ENCODE data around the gene ARMH2.

Gene ARMH2

DNA sequence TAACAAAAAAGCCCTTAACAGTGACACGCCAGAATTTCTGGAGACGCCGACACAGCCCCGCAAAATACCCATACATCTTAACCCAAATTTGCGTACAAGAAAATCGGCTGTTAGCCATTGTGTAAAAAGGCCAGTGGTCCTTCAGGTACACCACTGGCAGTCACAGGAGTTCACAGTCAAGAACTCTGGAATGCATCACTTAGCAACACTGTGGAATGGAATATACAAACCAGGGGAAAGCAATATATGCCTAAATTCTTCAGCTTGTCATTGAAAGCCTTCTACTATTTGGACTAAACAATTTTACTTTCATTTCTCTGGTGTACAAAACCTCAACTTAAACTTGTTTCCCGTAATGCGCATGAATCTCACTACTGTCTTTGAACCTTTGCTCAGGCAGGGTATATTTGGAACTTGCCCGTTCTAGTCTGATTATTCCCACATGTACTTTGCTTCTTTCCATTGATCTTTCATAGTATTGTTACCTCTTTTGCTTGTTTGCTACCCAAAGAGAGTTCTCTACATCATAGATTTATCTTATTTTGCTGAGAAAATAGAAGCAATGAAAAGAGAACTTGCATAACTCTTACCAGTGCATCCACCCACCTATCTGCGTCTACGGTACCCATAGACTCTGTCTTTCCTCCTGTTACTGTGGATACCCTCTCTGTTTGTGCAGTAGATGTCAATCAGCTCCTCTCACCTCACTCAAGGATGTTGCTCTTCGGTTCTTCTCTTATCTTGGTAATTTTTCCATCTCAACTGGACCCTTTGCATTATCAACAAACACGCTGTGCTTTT is at the start of gene ARMH2:
TSS of gene ARMH2 (minus strand) at position 178 of the 801 bp plus-strand sequence. CDS start at position 118, 60 bp downstream.
- DNase-seq (ENCODE audit: low read depth in 2 of 2) = no peak

DNA sequence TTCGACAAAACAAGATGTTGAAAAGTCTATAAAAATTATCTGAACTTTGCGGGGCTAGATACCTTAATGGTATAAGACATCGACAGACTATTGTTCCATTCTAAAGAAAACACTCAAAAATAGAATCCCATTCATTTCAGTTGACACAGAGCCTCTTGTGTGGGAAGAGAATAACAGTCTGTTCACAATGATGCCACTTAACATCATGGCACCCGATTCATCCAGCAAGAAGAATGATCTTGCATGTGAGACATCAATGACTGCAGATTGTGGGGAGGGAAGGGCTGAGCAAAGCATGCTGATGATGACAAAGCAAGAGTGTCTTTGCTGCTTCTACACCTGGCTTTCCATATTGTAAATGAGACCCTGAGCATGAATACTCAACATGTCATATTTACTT is 49.7 kb upstream of the ARMH2 start:
- no peak for DNase-seq (ENCODE audit: low read depth in 2 of 2)

DNA sequence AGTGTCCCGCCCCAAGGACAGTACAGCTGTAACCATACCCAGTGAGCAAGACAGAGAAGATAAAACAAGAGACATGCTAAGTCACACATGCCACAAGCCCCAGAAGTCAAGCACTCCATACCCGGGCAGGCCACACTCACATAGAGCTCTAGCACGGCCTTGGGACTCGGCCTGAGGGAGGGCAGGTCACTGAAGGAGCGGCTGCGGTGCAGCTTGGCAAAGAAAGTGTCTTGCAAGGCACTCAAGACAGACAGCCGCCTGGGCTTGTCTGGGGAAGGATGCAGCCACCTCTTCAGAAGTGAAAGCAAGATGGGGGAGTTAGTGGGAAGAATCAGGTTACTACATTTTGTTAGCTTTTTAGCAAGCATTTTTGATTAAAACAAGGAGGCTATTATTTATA is 48.7 kb upstream of the ARMH2 start:
- no peak for DNase-seq (ENCODE audit: low read depth in 2 of 2)

DNA sequence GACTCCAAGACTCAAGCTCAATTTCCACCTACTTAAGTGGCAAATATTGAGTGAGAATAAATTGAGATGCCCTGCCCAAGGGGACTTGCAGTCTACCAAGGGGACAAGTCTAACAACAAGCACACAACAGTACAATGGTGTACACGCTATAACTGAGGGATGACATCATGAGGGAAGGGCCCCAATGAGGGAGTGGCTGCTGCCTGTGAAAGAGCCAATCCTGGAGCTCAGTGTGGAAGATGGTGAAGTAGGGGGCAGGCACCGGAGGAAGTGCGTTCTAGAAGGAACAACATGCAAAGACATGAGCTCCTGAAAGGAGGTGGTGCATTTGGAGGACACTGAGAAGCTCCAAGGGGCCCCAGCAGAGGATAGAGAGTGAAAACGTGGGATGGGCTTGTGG is 46.9 kb upstream of the ARMH2 start:
- no peak for DNase-seq (ENCODE audit: low read depth in 2 of 2)

DNA sequence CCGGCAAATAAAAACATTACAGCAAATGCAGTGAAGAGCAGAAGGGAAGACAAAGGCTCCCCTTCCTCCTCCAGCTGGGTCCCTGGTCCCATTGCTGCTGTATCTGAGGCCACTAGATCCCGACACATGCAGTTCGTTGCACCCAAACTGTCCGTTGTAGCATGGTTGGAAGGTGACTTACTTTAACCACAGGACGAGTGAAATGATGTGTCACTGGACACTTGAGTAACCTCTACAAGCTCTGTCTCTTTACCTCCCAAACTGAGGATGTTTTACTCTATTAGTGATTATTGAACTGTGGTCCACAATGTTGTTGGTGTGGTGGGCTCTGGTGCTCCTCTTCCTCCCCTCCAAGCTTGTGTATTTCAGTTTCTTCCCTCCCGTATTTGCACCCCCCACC is 46.2 kb upstream of the ARMH2 start:
- DNase-seq (ENCODE audit: low read depth in 2 of 2) = no peak

DNA sequence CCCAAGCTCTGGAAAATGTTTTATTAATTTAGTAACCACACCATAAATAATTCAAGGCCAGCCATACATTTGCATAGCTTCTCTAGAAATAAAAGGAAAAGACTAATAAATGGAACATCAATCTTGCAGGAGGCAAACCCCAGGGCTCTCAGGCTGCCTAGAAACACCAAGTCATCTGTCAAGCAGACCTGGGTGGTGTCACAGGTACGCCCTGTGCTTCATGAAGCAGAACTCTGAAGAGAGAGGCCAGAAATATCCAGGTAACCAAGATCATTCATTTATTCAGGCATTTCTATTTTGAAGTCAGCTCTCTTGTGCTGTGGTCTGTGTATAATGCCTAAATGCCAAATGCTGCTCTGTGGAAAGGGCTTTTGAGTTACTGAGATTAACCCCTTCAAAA is 45.3 kb upstream of the ARMH2 start:
- DNase-seq (ENCODE audit: low read depth in 2 of 2) = no peak

DNA sequence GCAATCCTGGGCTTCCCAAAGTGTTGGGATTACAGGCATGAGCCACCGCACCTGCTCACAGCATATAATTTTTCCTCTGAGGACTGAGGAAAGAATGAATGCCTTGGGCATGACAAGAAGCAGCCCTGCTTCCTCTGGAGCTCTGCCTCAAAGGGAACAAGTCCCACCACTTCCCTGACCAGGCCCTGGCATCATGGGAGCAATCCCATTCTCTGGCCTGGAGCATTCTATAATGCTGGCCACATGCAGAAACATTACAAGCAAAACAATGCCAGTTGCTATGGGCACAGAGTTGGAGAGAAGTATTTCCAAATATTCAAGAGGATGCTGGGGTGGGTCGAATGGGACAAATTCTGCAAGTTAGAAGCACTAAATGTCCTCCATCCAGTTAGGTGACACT is 41.5 kb upstream of the ARMH2 start:
- DNase-seq (ENCODE audit: low read depth in 2 of 2) = no peak

DNA sequence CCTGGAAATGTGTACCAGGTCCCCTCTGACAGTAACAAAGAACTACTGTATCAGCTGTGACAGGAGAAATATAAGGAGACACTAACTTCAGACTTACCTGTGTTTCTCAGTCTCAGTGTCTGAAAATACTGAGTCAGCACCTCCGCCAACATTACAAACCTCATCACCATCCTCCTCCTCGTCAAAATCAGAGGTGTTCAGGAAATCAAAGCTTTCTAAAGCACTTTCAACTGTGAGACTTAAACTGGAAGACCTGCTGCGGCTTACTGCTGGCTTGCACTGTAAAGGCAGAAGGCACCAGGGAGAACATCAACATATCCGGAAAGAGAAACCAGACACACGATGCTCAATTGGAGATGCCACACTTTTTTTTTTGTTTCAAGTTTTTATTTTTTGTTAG is 40.3 kb upstream of the ARMH2 start:
- no peak for DNase-seq (ENCODE audit: low read depth in 2 of 2)

DNA sequence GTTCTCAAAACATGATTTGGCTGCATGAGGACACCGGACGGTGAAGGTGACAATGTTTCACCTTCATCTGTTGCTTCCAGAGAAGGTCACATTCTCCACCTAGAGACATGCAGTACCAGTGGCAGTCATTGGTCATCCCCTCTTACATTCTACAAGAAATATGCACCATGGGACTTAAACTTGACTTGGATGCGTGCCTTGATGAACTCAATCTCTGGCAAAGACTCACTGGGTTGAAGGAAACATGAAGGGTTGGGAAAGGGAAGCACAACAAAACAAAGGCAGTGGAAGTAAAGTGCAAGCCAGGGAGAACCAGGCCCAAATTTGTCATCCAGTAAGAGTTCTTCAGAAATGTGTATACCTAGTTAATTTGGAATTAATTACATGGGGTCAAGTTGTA is 39.4 kb upstream of the ARMH2 start:
- DNase-seq (ENCODE audit: low read depth in 2 of 2) = no peak

DNA sequence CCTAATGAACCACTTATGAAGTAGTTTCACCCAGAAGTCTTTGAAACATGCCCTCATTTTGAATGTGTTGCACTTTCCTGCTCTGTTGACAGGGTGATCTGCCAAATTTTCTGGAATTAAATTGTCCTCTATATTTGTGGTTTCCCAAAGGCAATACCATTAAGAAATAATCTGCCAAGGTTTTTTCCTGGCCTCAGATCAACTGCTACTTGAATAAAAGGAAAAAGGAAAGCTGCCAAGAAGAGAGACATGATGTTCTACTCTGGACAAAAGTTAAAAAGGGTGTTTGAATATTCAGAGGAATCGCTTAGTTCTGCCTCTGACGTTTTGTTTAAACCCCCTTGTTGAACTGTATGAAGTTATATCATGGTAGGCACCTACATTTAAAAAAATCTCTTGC is 37.4 kb upstream of the ARMH2 start:
- DNase-seq (ENCODE audit: low read depth in 2 of 2) = no peak

DNA sequence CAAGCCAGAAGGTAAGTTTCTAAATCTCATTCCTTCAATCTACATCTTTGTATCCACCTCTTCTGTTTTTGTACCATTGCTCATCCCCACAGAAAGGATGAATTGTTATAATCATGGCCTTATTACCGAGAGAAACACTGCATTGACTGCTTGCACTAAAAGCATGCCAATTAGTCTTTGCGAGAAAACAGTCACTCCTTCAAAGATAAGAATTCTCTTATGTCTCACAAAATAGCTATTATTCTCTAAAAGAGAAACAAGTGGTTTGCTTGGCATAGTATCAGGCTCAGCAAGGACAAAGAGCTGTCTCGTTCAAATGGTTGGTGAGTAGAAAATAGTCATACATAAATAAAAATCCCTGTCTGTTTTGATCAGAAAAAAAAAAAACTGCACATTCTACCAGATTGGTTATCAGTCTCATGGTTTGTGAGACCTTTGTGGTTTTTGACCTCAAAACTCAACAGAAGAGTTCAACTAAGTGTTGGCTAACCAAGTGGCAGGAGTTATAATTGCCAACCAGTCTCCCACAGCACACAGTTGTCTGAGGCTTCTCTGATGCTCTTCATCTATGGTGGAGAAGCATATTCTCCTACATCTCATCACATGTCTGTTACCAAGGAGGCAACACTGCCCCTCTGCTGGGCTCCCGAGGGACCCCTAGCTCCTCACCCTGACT is 35.1 kb upstream of the ARMH2 start:
- no peak for DNase-seq (ENCODE audit: low read depth in 2 of 2)

DNA sequence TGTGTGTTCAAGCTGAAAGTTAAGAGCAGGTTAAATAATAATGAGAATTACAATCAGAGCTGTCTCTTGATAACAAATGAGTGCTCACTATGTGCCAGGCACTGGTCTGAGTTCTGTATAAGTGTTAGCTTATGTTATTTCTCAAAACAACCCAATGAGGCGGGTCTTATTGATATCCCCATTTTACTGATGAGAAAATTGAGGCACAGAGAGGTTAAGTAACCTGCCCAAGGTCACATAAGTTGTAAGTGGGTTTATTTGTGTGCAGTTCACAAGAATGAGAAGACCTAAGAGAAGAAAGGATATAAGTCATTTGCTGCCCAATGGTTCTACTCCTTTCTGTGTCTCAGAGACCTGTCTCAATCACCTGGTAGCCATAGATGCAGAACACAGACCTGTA is 34.1 kb upstream of the ARMH2 start:
- no peak for DNase-seq (ENCODE audit: low read depth in 2 of 2)

DNA sequence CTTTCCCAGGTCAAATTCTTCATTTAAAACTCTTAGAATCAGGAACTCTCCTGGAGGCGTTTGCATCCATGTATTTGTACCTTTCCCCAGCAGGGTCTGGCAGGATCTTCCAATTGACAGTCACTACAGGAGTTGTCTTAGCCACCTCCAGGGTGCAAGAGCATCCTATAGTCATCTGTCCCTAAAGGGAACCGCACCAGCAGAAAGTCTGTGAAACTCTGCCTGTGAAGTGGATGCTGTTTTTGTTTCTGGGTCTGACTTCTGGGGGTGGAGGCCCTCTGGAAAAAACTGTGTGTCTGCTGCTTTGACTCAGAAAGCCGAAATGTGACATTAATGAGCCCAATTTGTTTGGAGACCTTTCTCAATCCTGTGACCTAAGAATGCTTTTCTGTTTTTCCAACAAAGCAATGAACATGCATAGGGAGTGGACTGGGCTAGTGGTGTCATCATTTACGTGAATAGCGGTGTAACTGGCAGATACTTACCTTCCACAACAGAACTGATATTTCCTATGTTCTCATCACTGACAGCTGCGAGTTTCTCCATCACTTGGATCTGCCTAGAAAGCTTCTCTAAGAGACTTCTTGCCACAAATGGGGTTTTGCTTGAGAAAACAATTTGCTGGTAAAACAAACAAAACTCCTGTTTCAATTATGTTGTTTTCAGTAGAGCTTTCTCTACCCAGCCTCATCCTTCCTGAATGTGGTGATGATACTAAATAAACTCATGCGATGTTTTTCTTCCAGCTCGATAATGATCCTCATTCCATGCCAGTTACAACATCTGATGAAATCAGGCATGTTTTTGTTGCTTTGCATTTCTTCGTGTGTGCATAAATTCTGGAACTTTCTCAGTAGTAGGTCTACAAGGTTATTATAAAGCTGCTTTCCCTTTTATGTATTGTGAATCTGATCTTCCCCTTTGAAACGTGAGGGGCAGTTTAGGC is 33.3 kb upstream of the ARMH2 start:
- DNase-seq (ENCODE audit: low read depth in 2 of 2) = no peak

DNA sequence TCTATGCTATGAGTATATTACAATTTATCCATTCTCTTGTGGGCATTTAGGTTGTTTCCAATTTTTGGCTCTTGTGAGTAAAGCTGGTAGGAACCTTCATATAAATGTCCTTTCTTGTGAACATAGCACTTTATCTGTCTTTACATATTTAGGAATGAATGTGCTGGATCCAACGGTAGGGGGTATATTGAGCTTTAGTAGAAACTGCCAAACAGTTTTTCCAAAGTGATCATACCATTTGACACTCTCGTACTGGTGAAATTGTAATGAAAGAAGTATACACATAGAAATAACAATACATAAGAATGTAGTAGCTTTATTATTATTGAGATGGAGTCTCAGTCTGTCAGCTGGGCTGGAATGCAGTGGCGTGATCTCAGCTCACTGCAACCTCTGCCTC is 30.9 kb upstream of the ARMH2 start:
- DNase-seq (ENCODE audit: low read depth in 2 of 2) = no peak

DNA sequence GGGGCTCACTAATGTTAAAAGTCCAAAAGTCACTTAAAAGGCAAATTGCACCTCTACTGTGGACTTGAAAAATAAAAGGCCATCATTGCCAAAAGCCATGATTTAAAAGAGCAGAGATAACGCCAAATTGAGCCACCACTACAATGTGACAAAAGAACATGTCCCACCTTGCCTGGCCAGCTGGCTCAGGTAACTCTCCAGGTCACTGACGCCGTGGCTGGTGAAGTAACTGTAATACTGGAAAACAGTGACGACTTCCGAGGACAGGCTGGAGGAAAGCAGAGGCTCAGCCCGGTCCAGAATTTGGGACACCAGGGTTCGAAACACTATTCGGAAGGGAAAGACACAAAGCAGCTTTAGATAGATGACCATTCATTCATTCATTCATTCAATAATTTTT is 29.3 kb upstream of the ARMH2 start:
- no peak for DNase-seq (ENCODE audit: low read depth in 2 of 2)

DNA sequence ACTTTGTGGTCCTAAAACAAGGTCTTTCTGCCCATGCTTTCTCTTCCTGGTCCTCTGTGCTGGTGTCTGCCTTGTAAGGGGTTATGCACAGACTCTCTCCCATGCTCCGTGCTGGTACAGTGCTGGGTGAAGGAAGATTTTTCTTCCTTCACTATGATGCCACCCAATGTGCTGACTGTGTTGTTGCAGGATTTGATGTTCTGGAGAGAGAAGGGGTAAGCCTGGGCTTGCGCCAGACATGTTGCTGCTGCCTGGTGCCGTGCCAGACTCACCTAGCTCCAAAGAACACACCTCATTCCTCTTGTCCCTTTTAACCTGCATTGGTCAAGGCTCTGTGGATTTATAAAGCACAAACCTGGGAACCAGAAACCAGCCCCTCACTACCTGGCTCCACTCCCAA is 28.4 kb upstream of the ARMH2 start:
- DNase-seq (ENCODE audit: low read depth in 2 of 2) = no peak

DNA sequence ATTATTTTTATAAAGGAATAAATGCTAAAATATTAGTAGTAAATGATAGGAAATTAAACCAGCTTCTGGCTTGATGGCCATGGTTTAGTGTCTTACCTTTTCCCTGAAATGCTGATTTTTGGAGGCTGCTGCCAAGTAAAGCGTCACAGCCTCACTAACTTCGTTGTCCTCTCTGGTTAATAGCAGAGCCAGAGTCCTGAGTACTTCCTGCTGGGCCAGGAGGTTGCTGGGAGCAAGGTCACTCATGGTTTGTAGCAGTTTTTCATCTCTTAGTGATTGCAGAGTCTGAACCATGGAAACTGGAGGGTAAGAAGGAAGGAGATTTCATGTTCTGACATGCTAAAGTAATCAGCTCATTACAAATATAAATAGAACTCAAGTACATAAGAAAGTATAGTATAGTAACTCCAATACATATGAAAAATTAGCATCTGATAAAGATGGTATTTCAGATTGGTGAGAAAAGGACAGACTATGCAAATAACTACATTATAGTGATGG is 26.5 kb upstream of the ARMH2 start:
- DNase-seq (ENCODE audit: low read depth in 2 of 2) = no peak

DNA sequence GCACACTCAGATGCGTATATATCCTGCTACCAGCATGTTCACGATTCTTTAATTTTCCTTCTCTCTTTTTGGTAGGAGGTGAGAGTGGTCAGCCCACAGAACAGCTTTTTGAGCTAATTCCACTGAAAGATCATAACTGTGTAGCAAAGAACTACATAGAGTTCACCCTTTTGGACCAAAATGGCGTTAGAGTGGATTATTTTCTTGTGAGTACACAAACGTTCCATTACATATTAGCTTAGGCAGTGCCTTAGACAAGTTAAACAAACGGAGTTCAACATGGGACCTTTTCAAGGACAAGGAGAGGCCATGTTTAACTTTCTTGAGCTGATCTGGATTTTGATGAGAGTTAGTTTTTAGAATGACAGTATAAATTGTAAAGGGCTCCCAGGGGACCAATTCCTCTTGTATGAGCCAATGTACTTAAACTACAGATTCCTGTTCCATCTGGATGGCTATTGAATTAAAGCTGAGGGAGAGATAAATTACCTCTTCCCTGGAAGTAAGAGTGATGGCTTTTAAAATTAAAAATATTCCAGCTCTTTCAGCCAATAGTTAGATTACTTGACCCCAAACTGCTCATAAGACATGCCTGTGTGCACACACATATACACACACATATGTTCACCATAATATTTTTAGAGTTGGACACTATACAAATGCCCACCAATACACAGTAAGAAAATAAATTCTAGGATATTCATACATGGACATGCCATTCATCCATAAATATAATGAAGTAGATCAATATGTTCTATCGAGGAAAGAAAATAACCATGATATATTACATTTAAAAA is 25.6 kb upstream of the ARMH2 start:
- no peak for DNase-seq (ENCODE audit: low read depth in 2 of 2)

DNA sequence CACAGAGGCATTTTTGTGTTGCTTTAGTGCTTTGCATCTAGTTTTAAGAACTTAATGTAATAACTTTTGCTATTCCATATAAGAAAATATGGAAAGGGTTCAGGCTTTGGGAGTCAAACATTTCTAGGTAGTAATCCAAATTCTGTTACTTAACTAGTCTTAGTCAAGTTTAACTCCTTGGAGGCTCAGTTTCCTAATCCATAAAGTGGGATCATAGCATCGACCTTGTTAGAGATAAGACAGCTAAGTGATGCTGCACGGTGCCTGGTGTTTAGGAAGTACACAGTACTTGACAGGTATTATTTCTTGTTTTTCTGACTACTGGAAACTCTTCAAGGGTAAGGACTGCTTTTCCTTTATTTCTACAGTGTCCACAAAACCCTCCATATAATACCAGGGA is 24.5 kb upstream of the ARMH2 start:
- no peak for DNase-seq (ENCODE audit: low read depth in 2 of 2)

DNA sequence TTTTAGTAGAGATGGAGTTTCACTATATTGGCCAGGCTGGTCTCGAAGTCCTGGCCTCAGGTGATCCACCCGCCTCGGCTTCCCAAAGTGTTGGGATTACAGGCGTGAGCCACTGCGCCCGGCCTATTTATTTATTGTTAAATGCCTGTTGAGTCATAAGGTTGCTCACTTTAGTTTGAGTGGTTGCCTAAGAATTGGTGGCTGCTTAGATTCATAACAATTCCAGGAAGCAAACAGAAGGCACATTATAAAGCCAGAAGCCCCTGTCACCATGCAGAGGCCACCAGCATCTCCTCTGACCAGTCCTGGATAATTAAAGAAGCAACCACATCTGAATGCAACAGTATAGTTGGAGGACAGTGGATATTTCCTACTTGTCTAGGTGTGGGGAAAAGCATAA is 24.0 kb upstream of the ARMH2 start:
- DNase-seq (ENCODE audit: low read depth in 2 of 2) = no peak

DNA sequence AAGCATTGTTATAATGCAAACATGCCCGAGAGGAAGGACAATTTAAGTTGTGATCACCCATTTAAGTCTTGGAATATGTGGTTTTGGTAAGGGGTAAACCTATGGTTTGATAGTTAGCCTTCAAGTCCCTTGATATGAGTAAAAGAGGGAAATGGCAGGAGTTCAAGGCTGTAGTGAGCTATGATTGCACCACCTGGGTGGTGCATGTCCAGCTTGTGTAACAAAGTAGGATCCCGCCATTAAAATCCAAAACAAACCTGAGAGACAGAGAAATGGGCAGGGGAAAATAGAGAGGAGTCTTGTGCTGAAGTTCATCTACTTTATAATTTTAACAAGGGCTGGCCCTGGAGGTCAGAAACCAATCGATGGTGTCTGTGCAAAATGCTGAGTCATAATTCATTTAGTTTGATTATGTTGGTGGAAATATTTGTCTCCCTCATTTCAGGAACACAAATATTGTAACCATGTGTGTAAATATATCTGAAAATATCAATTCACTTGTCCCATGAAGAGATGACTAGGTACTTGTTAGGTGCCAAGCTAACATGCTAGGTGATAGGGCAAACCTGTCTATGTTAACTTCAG is 23.2 kb upstream of the ARMH2 start:
- DNase-seq (ENCODE audit: low read depth in 2 of 2) = no peak
